PC-3 (cell line): ENCODE data around the gene RPL37.

Source experiments
- CTCF ChIP-seq: fragments of 300-600 bp; sonication (generic); conservative IDR thresholded peaks from 2 replicates; pipeline ENCODE4 v1.5.1; 2017; ENCODE audit warnings: antibody characterized with exemption, low read depth, mild to moderate bottlenecking, low read length
- EZH2 ChIP-seq: fragments of 300-600 bp; sonication (generic); IDR thresholded peaks from one replicate; pipeline ENCODE4 v1.6.1; 2017; ENCODE audit warnings: antibody characterized with exemption, mild to moderate bottlenecking, low read length; ENCODE audit not compliant: unreplicated experiment

GRCh38 chr5:40780199-40780598, 54.8 kb downstream of the RPL37 start:
- TF ChIP-seq CTCF (no peak), EZH2 (no peak)
